ENCODE data around the gene CCL24. TPM values are rescaled to one million over a fixed set of nuclear protein-coding genes. Genes with fewer than 3 reads are reported as not detected.
"Not testable (repeated sequence)": the region's sequence is repeated elsewhere in the genome, so short reads cannot be mapped to it uniquely, and the experiment has no call there.

CCL24 gene, protein sequence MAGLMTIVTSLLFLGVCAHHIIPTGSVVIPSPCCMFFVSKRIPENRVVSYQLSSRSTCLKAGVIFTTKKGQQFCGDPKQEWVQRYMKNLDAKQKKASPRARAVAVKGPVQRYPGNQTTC
- not detected in 2 replicates for total RNA-seq

DNA sequence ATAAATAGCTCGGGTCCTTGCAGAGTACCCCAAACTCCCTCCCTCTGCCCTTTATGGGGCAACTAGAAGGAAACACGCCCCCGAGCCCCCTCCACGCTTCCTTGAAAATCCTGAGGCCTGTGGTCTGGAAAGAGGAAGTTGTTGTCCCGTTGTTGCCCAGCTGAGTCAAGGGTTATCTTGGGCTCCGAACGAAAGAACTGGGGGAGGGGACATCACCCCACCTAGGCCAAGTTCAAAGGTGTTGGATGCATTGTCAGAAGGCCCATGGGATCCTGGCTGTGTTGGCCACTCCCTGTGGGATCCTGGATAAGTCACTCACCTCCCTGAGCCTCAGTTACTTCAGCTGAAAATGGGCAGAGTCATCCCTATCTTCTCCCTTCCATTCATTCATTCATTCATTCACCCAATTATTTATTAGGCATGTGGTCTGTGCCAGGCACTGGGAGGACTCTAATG, at the start of gene CCL24:
TSS of gene CCL24 (minus strand) at position 26 of the 456 bp plus-strand sequence. CDS start 91 bp downstream, outside the sequence.
- Histone ChIP-seq H3K27me3 (ENCODE audit: control insufficient read depth, insufficient read depth, low read length) (peaks cover 6% of the 10 kb centered on the region), H3K36me3 (ENCODE audit: control insufficient read depth, insufficient read depth, low read length) (no peaks in the 10 kb centered on the region), H3K4me3 (ENCODE audit: low read depth, low read length) (no peak within 1 kb of the TSS)
- no peak for TF ChIP-seq CTCF (IDR thresholded peaks at IDR 0.05; ENCODE audit: insufficient read depth, low read length, poor library complexity, severe bottlenecking)
- DNase-seq (ENCODE audit: low read depth) = no peak

DNA sequence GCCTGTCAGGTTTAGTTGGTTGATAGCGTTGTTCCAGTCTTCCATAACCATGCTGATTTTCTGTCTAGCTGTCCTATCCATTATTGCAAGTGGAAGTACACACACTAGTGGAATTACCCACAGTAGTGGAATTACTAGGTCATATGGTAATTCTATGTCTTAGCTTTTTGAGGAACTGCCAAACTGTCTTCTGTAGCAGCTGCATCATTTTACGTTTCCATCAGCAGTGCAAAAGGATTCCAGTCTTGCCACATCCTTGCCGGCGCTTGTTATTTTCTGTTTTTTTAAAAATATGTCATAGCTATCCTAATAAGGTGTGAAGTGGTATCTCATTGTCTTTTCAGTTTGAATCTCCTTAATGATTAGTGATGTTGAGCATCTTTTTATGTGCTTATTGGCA, 48.0 kb upstream of the CCL24 start:
- no peak for TF ChIP-seq CTCF (IDR thresholded peaks at IDR 0.05; ENCODE audit: insufficient read depth, low read length, poor library complexity, severe bottlenecking)
- H3K36me3 ChIP-seq (ENCODE audit: control insufficient read depth, insufficient read depth, low read length) = no peaks in the 10 kb centered on the region
- no peak for DNase-seq (ENCODE audit: low read depth)
- no peak overlapping the region for H3K4me3 ChIP-seq (ENCODE audit: low read depth, low read length)
- no peaks in the 10 kb centered on the region for H3K27me3 ChIP-seq (ENCODE audit: control insufficient read depth, insufficient read depth, low read length)

- DNase-seq (ENCODE audit: low read depth) = no peak
- H3K27me3 ChIP-seq (ENCODE audit: control insufficient read depth, insufficient read depth, low read length) = no peaks in the 10 kb centered on the region
- H3K36me3 ChIP-seq (ENCODE audit: control insufficient read depth, insufficient read depth, low read length) = no peaks in the 10 kb centered on the region
- H3K4me3 ChIP-seq (ENCODE audit: low read depth, low read length) = no peak overlapping the region
- TF ChIP-seq CTCF (IDR thresholded peaks at IDR 0.05; ENCODE audit: insufficient read depth, low read length, poor library complexity, severe bottlenecking) = no peak
Measured at GRCh38 chr7:75858410-75858809, 44.8 kb upstream of the CCL24 start.

GRCh38 chr7:75856536-75856935, 42.9 kb upstream of the CCL24 start:
- DNase-seq (ENCODE audit: low read depth) = no peak
- Histone ChIP-seq H3K36me3 (ENCODE audit: control insufficient read depth, insufficient read depth, low read length) (no peaks in the 10 kb centered on the region), H3K27me3 (ENCODE audit: control insufficient read depth, insufficient read depth, low read length) (no peaks in the 10 kb centered on the region), H3K4me3 (ENCODE audit: low read depth, low read length) (no peak overlapping the region)
- no peak for TF ChIP-seq CTCF (IDR thresholded peaks at IDR 0.05; ENCODE audit: insufficient read depth, low read length, poor library complexity, severe bottlenecking)

GRCh38 chr7:75854813-75855345, 41.3 kb upstream of the CCL24 start:
- DNase-seq (ENCODE audit: low read depth); H3K27me3 ChIP-seq (ENCODE audit: control insufficient read depth, insufficient read depth, low read length); H3K4me3 ChIP-seq (ENCODE audit: low read depth, low read length); H3K36me3 ChIP-seq (ENCODE audit: control insufficient read depth, insufficient read depth, low read length): not testable (repeated sequence)

DNA sequence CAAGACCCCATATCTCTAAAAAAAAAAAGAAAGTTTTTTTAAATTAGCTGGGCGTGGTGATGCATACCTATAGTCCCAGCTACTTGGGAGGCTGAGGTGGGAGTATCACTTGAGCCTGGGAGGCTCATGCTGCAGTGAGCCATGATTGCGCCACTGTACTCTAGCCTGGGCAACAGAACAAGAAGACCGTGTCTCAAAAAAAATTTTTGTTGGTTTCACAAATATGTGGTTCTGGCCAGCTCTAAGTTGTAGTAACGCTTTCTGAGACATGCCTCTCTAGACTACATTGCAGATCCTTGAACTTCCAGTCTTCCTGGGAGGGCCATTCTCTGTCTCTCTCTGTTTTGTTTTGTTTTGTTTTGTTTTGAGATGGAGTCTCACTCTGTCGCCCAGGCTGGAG, 40.6 kb upstream of the CCL24 start:
- TF ChIP-seq CTCF (IDR thresholded peaks at IDR 0.05; ENCODE audit: insufficient read depth, low read length, poor library complexity, severe bottlenecking) = no peak
- DNase-seq (ENCODE audit: low read depth) = no peak
- Histone ChIP-seq H3K36me3 (ENCODE audit: control insufficient read depth, insufficient read depth, low read length) (no peaks in the 10 kb centered on the region), H3K27me3 (ENCODE audit: control insufficient read depth, insufficient read depth, low read length) (no peaks in the 10 kb centered on the region), H3K4me3 (ENCODE audit: low read depth, low read length) (no peak overlapping the region)
